ENCODE results near the gene ARRB2. TPM values are rescaled to one million over a fixed set of nuclear protein-coding genes. Genes with fewer than 3 reads are reported as not detected.
A peak's percentile ranks its signal among the peaks of the same experiment; 100 is the strongest.

The ARRB2 gene
- total RNA-seq = 100 to 1,000 TPM; 348 to 365 TPM

- ATAC-seq = peak; percentile 85
- DNase-seq = peak; percentile 99
- Mint-ChIP-seq H3K4me3 (peak within 1 kb of the TSS; percentile 95), H3K36me3 (peaks cover 27% of the 10 kb centered on the region), H3K9me3 (ENCODE audit: low read depth) (no peaks in the 10 kb centered on the region), H3K27ac (peak within 1 kb of the TSS; percentile 97), H3K27me3 (no peaks in the 10 kb centered on the region), H3K4me1 (peaks cover 61% of the 10 kb centered on the region)
- CTCF ChIA-PET = interaction anchor here (0.8 to 4.0 kb wide), 25 partner anchors 9 to 240 kb away, joined by 3 to 39 read pairs (median 5); partner anchors contain the start of genes C17orf107, CHRNE, GLTPD2 and MED11
These were observed at the start of gene ARRB2 for GRCh38 chr17:4709794-4710692. TSS of gene ARRB2 (plus strand) at chr17:4710632. CDS start at chr17:4710722, 90 bp downstream.

- DNase-seq = no peak
- Mint-ChIP-seq H3K4me3 (no peak overlapping the region), H3K27ac (no peak overlapping the region), H3K4me1 (peaks cover 1% of the 10 kb centered on the region), H3K9me3 (ENCODE audit: low read depth) (no peaks in the 10 kb centered on the region), H3K36me3 (no peaks in the 10 kb centered on the region), H3K27me3 (peaks cover 8% of the 10 kb centered on the region)
- CTCF ChIA-PET = interaction anchor here (0.6 to 1.1 kb wide), 2 partner anchors 11 to 97 kb away, joined by 3 read pairs; no protein-coding TSS in a partner anchor
- no peak for ATAC-seq
These were observed 46.7 kb upstream of the ARRB2 start for GRCh38 chr17:4663711-4664110.

- no peaks in the 10 kb centered on the region for H3K36me3 Mint-ChIP-seq
- no peak overlapping the region for H3K27ac Mint-ChIP-seq
- CTCF ChIA-PET = interaction anchor here (0.6 to 1.1 kb wide), 2 partner anchors 11 to 97 kb away, joined by 3 read pairs; no protein-coding TSS in a partner anchor
- ATAC-seq = no peak
- H3K4me3 Mint-ChIP-seq = no peak overlapping the region
- no peaks in the 10 kb centered on the region for H3K9me3 Mint-ChIP-seq (ENCODE audit: low read depth)
- H3K27me3 Mint-ChIP-seq = peaks cover 8% of the 10 kb centered on the region
- DNase-seq = no peak
- no peaks in the 10 kb centered on the region for H3K4me1 Mint-ChIP-seq
These were observed 46.2 kb upstream of the ARRB2 start for GRCh38 chr17:4664230-4664629.

- no peak overlapping the region for H3K4me3 Mint-ChIP-seq
- CTCF ChIA-PET = no interaction called here
- H3K27ac Mint-ChIP-seq = no peak overlapping the region
- no peaks in the 10 kb centered on the region for H3K4me1 Mint-ChIP-seq
- H3K9me3 Mint-ChIP-seq (ENCODE audit: low read depth) = no peaks in the 10 kb centered on the region
- peaks cover 6% of the 10 kb centered on the region for H3K36me3 Mint-ChIP-seq
- peaks cover 6% of the 10 kb centered on the region for H3K27me3 Mint-ChIP-seq
- ATAC-seq (no peak), DNase-seq (no peak)
These were observed 45.4 kb upstream of the ARRB2 start for GRCh38 chr17:4665027-4665426.

GRCh38 chr17:4666296-4666695 lies 44.1 kb upstream of the ARRB2 start:
- DNase-seq (no peak), ATAC-seq (no peak)
- CTCF ChIA-PET = no interaction called here
- no peaks in the 10 kb centered on the region for H3K9me3 Mint-ChIP-seq (ENCODE audit: low read depth)
- peaks cover 3% of the 10 kb centered on the region for H3K27me3 Mint-ChIP-seq
- H3K4me3 Mint-ChIP-seq = no peak overlapping the region
- no peak overlapping the region for H3K27ac Mint-ChIP-seq
- H3K36me3 Mint-ChIP-seq = peaks cover 14% of the 10 kb centered on the region
- H3K4me1 Mint-ChIP-seq = no peaks in the 10 kb centered on the region

- Mint-ChIP-seq H3K27me3 (peaks cover 3% of the 10 kb centered on the region), H3K9me3 (ENCODE audit: low read depth) (no peaks in the 10 kb centered on the region), H3K4me3 (no peak overlapping the region), H3K36me3 (peaks cover 18% of the 10 kb centered on the region), H3K27ac (no peak overlapping the region), H3K4me1 (no peaks in the 10 kb centered on the region)
- ATAC-seq (no peak), DNase-seq (no peak)
- CTCF ChIA-PET = interaction anchor here (1.6 kb wide), 1 partner anchor 101 kb away, joined by 4 read pairs; no protein-coding TSS in a partner anchor
These were observed 43.3 kb upstream of the ARRB2 start for GRCh38 chr17:4667166-4667565.

- no peaks in the 10 kb centered on the region for H3K4me1 Mint-ChIP-seq
- no peak overlapping the region for H3K4me3 Mint-ChIP-seq
- no peak overlapping the region for H3K27ac Mint-ChIP-seq
- DNase-seq (no peak), ATAC-seq (no peak)
- H3K9me3 Mint-ChIP-seq (ENCODE audit: low read depth) = no peaks in the 10 kb centered on the region
- CTCF ChIA-PET = no interaction called here
- H3K27me3 Mint-ChIP-seq = no peaks in the 10 kb centered on the region
- H3K36me3 Mint-ChIP-seq = peaks cover 30% of the 10 kb centered on the region
These were observed 38.3 kb upstream of the ARRB2 start for GRCh38 chr17:4672055-4672630.

- no peaks in the 10 kb centered on the region for H3K4me1 Mint-ChIP-seq
- no peak overlapping the region for H3K4me3 Mint-ChIP-seq
- H3K27ac Mint-ChIP-seq = no peak overlapping the region
- peaks cover 31% of the 10 kb centered on the region for H3K36me3 Mint-ChIP-seq
- H3K27me3 Mint-ChIP-seq = no peaks in the 10 kb centered on the region
- no peak for DNase-seq
- CTCF ChIA-PET = no interaction called here
- no peaks in the 10 kb centered on the region for H3K9me3 Mint-ChIP-seq (ENCODE audit: low read depth)
- ATAC-seq = no peak
These were observed 37.7 kb upstream of the ARRB2 start for GRCh38 chr17:4672751-4673150.

- Mint-ChIP-seq H3K4me1 (peaks cover 2% of the 10 kb centered on the region), H3K36me3 (peaks cover 31% of the 10 kb centered on the region), H3K9me3 (ENCODE audit: low read depth) (no peaks in the 10 kb centered on the region), H3K27me3 (no peaks in the 10 kb centered on the region), H3K27ac (no peak overlapping the region), H3K4me3 (no peak overlapping the region)
- no peak for DNase-seq
- CTCF ChIA-PET = no interaction called here
- no peak for ATAC-seq
These were observed 37.3 kb upstream of the ARRB2 start for GRCh38 chr17:4673169-4673568.

- H3K36me3 Mint-ChIP-seq = peaks cover 31% of the 10 kb centered on the region
- no peak for DNase-seq
- CTCF ChIA-PET = no interaction called here
- no peak overlapping the region for H3K27ac Mint-ChIP-seq
- no peaks in the 10 kb centered on the region for H3K9me3 Mint-ChIP-seq (ENCODE audit: low read depth)
- H3K4me3 Mint-ChIP-seq = no peak overlapping the region
- ATAC-seq = no peak
- no peaks in the 10 kb centered on the region for H3K27me3 Mint-ChIP-seq
- peaks cover 10% of the 10 kb centered on the region for H3K4me1 Mint-ChIP-seq
These were observed 36.3 kb upstream of the ARRB2 start for GRCh38 chr17:4673986-4674684.

- Mint-ChIP-seq H3K4me3 (no peak overlapping the region), H3K4me1 (peaks cover 15% of the 10 kb centered on the region), H3K27ac (no peak overlapping the region), H3K27me3 (no peaks in the 10 kb centered on the region), H3K9me3 (ENCODE audit: low read depth) (no peaks in the 10 kb centered on the region), H3K36me3 (peaks cover 29% of the 10 kb centered on the region)
- CTCF ChIA-PET = no interaction called here
- DNase-seq (no peak), ATAC-seq (no peak)
These were observed 35.8 kb upstream of the ARRB2 start for GRCh38 chr17:4674685-4674998.

GRCh38 chr17:4675791-4676190 lies 34.6 kb upstream of the ARRB2 start:
- no peaks in the 10 kb centered on the region for H3K9me3 Mint-ChIP-seq (ENCODE audit: low read depth)
- ATAC-seq = no peak
- H3K4me3 Mint-ChIP-seq = no peak overlapping the region
- H3K27me3 Mint-ChIP-seq = no peaks in the 10 kb centered on the region
- H3K36me3 Mint-ChIP-seq = peaks cover 26% of the 10 kb centered on the region
- no peak for DNase-seq
- CTCF ChIA-PET = no interaction called here
- H3K27ac Mint-ChIP-seq = no peak overlapping the region
- H3K4me1 Mint-ChIP-seq = peaks cover 19% of the 10 kb centered on the region

- no peaks in the 10 kb centered on the region for H3K27me3 Mint-ChIP-seq
- ATAC-seq = no peak
- H3K4me1 Mint-ChIP-seq = peaks cover 19% of the 10 kb centered on the region
- H3K36me3 Mint-ChIP-seq = peaks cover 22% of the 10 kb centered on the region
- CTCF ChIA-PET = no interaction called here
- DNase-seq = no peak
- H3K27ac Mint-ChIP-seq = no peak overlapping the region
- H3K4me3 Mint-ChIP-seq = no peak overlapping the region
- no peaks in the 10 kb centered on the region for H3K9me3 Mint-ChIP-seq (ENCODE audit: low read depth)
These were observed 33.6 kb upstream of the ARRB2 start for GRCh38 chr17:4676791-4677190.

All from activated CD8-positive, alpha-beta memory T cell treated with anti-CD3 and anti-CD28 coated beads, Interleukin-2, amount 10 ng/mL, durations not matched to agents 7 days and 5 days (primary cell).